HepG2 (cell line): ENCODE data around the gene PLXNC1. TPM values are rescaled to one million over a fixed set of nuclear protein-coding genes. Genes with fewer than 3 reads are reported as not detected.

ENCODE experiments used
- CBFB ChIP-seq: sonication (generic); formaldehyde crosslinking; IDR thresholded peaks from 2 replicates; pipeline ENCODE4 v1.4.0; 2020; ENCODE audit warnings: missing genetic modification reagents
- IRF2 ChIP-seq: IDR thresholded peaks from 2 replicates; pipeline ENCODE4 v1.6.1; 2018; ENCODE audit warnings: missing genetic modification reagents, missing compliant biosample characterization
- KDM3A ChIP-seq: IDR thresholded peaks from 2 replicates; pipeline ENCODE4 v1.6.1; 2018; ENCODE audit warnings: low read depth, missing compliant biosample characterization
- MAX ChIP-seq: IDR thresholded peaks from 2 replicates; pipeline ENCODE4 v1.6.1; 2012; ENCODE audit warnings: inconsistent platforms
- MTERF4 ChIP-seq: sonication (generic); formaldehyde crosslinking; IDR thresholded peaks from 2 replicates; pipeline ENCODE4 v1.8.0; 2023; ENCODE audit warnings: mild to moderate bottlenecking, missing genetic modification reagents
- NFIC ChIP-seq: IDR thresholded peaks from 2 replicates; pipeline ENCODE4 v1.6.1; 2012; ENCODE audit warnings: mild to moderate bottlenecking, low read length, inconsistent platforms
- RFXAP ChIP-seq: sonication (generic); formaldehyde crosslinking; IDR thresholded peaks from 2 replicates; pipeline ENCODE4 v1.4.0; 2020; ENCODE audit warnings: missing genetic modification reagents, borderline replicate concordance
- RNF2 ChIP-seq: fragments of 450-650 bp; conservative IDR thresholded peaks from 2 replicates; pipeline ENCODE4 v1.6.1; 2016; ENCODE audit warnings: low read depth
- RXRA ChIP-seq: sonication (generic); formaldehyde crosslinking; IDR thresholded peaks from 2 replicates; pipeline ENCODE4 v1.5.1; 2020; ENCODE audit warnings: missing genetic modification reagents
- SOX5 ChIP-seq: IDR thresholded peaks from 2 replicates; pipeline ENCODE4 v1.6.1; 2016; ENCODE audit warnings: borderline replicate concordance
- TOE1 ChIP-seq: sonication (generic); formaldehyde crosslinking; IDR thresholded peaks from 2 replicates; pipeline ENCODE4 v1.4.0; 2020; ENCODE audit warnings: mild to moderate bottlenecking, missing genetic modification reagents
- ZBTB49 ChIP-seq: sonication (generic); formaldehyde crosslinking; IDR thresholded peaks from 2 replicates; pipeline ENCODE4 v1.4.0; 2020; ENCODE audit warnings: missing genetic modification reagents, borderline replicate concordance
- ZNF121 ChIP-seq: sonication (generic); formaldehyde crosslinking; IDR thresholded peaks from 2 replicates; pipeline ENCODE4 v1.5.0; 2020; ENCODE audit warnings: mild to moderate bottlenecking, missing genetic modification reagents
- ZNF557 ChIP-seq: sonication (generic); formaldehyde crosslinking; IDR thresholded peaks from 2 replicates; pipeline ENCODE4 v1.4.0; 2020; ENCODE audit warnings: missing genetic modification reagents
- ZNF558 ChIP-seq: sonication (generic); formaldehyde crosslinking; IDR thresholded peaks from 2 replicates; pipeline ENCODE4 v1.9.0; 2022; ENCODE audit warnings: mild to moderate bottlenecking, missing genetic modification reagents, borderline replicate concordance
- ZNF616 ChIP-seq: sonication (generic); formaldehyde crosslinking; IDR thresholded peaks from 2 replicates; pipeline ENCODE4 v1.5.0; 2020; ENCODE audit warnings: low read depth, mild to moderate bottlenecking, missing genetic modification reagents
- ZNF646 ChIP-seq: sonication (generic); formaldehyde crosslinking; IDR thresholded peaks from 2 replicates; pipeline ENCODE4 v1.9.0; 2021; ENCODE audit warnings: mild to moderate bottlenecking, missing genetic modification reagents
- ZNF83 ChIP-seq: sonication (generic); formaldehyde crosslinking; IDR thresholded peaks from 2 replicates; pipeline ENCODE4 v1.4.0; 2020; ENCODE audit warnings: missing genetic modification reagents, mild to moderate bottlenecking, borderline replicate concordance
- ZUFSP ChIP-seq: sonication (generic); formaldehyde crosslinking; IDR thresholded peaks from 2 replicates; pipeline ENCODE4 v1.9.0; 2021; ENCODE audit warnings: missing genetic modification reagents, mild to moderate bottlenecking, borderline replicate concordance
- polyA plus RNA-seq, 8 experiments: library from polyadenylated mRNA; depleted of rRNA in 3 of 8; stranded (reverse) in 7 of 8; unstranded in 1 of 8; fragments of >200 nt; fragmentation: Illumina TruSeq in 4 of 8; extraction: Trizol in 4 of 8; gene quantifications; 2 replicates each; pipeline versions ENCODE4 v1.2.1 to v1.2.3, GENCODE V29; 2011 to 2016; ENCODE audit warnings: low read depth in 4 of 8, missing spikeins in 1 of 8, mixed read lengths in 1 of 8; ENCODE audit not compliant: insufficient read depth in 1 of 8
- total RNA-seq, 5 experiments: library from RNA; depleted of rRNA; stranded (reverse); fragments of >200 nt; fragmentation: Illumina TruSeq; extraction: Trizol; gene quantifications; 2 replicates each; pipeline ENCODE4 v1.2.3, GENCODE V29; 2016; ENCODE audit warnings: low read depth in 1 of 5

Gene PLXNC1
- total and polyA plus RNA-seq, 2 of the 13 experiments (the other 11 are each of a cell fraction or from before 2014, with no cell fraction given) = 6.6 to 11.2 TPM

GRCh38 chr12:94152292-94153078 is 4.1 kb downstream of the PLXNC1 start (continued):
- no peak for TF ChIP-seq ZNF646
- TF ChIP-seq RXRA (CRISPR knock-in tag) = no peak
- no peak for TF ChIP-seq TOE1
- no peak for TF ChIP-seq ZNF121 (CRISPR knock-in tag)
- TF ChIP-seq ZBTB49 = no peak
- no peak for TF ChIP-seq IRF2
- no peak for TF ChIP-seq RFXAP (CRISPR knock-in tag)
- TF ChIP-seq CBFB (CRISPR knock-in tag) = no peak; the same call in 1 of the 2 replicates
- no peak for TF ChIP-seq RNF2
- TF ChIP-seq KDM3A = no peak
- no peak for TF ChIP-seq MAX
- no peak for TF ChIP-seq ZNF616 (CRISPR knock-in tag)
- TF ChIP-seq ZNF558 = no peak
- TF ChIP-seq NFIC = no peak
- TF ChIP-seq ZUFSP (CRISPR knock-in tag) = no peak
- TF ChIP-seq SOX5 (CRISPR knock-in tag) = no peak
- TF ChIP-seq ZNF557 (CRISPR knock-in tag) = no peak
- TF ChIP-seq MTERF4 (CRISPR knock-in tag) = no peak
- no peak for TF ChIP-seq ZNF83 (CRISPR knock-in tag)
